ENCODE measurements around the gene WDR75.
"Not testable (repeated sequence)": the region's sequence is repeated elsewhere in the genome, so short reads cannot be mapped to it uniquely, and the experiment has no call there.

Gene WDR75

GRCh38 chr2:189444322-189444721 lies 3.0 kb downstream of the WDR75 start:
- no peak overlapping the region for H3K4me3 ChIP-seq (ENCODE audit: low read depth, low read length)
- H3K36me3 ChIP-seq (ENCODE audit: control insufficient read depth, insufficient read depth, low read length), result no peaks in the 10 kb centered on the region
- no peaks in the 10 kb centered on the region for H3K4me1 ChIP-seq (ENCODE audit: control insufficient read depth, insufficient read depth, low read length)
- H3K9ac ChIP-seq (ENCODE audit: low read depth, low read length), result no peak overlapping the region
- no peaks in the 10 kb centered on the region for H3K27me3 ChIP-seq (ENCODE audit: control insufficient read depth, insufficient read depth, low read length)
- H3K9me3 ChIP-seq (ENCODE audit: control insufficient read depth, insufficient read depth, low read length), result no peaks in the 10 kb centered on the region

GRCh38 chr2:189446780-189447179 lies 5.5 kb downstream of the WDR75 start:
- H3K4me3 ChIP-seq (ENCODE audit: low read depth, low read length), result no peak overlapping the region
- no peaks in the 10 kb centered on the region for H3K9me3 ChIP-seq (ENCODE audit: control insufficient read depth, insufficient read depth, low read length)
- H3K27me3 ChIP-seq (ENCODE audit: control insufficient read depth, insufficient read depth, low read length), result no peaks in the 10 kb centered on the region
- no peaks in the 10 kb centered on the region for H3K4me1 ChIP-seq (ENCODE audit: control insufficient read depth, insufficient read depth, low read length)
- H3K9ac ChIP-seq (ENCODE audit: low read depth, low read length), result no peak overlapping the region
- H3K36me3 ChIP-seq (ENCODE audit: control insufficient read depth, insufficient read depth, low read length), result peaks cover 4% of the 10 kb centered on the region

- Histone ChIP-seq H3K36me3 (ENCODE audit: control insufficient read depth, insufficient read depth, low read length) (peaks cover 22% of the 10 kb centered on the region), H3K27me3 (ENCODE audit: control insufficient read depth, insufficient read depth, low read length) (no peaks in the 10 kb centered on the region), H3K4me1 (ENCODE audit: control insufficient read depth, insufficient read depth, low read length) (no peaks in the 10 kb centered on the region), H3K9me3 (ENCODE audit: control insufficient read depth, insufficient read depth, low read length) (no peaks in the 10 kb centered on the region), H3K9ac (ENCODE audit: low read depth, low read length) (no peak overlapping the region), H3K4me3 (ENCODE audit: low read depth, low read length) (no peak overlapping the region)
Observed at GRCh38 chr2:189454009-189454408, 12.7 kb downstream of the WDR75 start.

GRCh38 chr2:189465076-189465475 lies 23.8 kb downstream of the WDR75 start:
- Histone ChIP-seq H3K36me3 (ENCODE audit: control insufficient read depth, insufficient read depth, low read length) (peaks cover 23% of the 10 kb centered on the region), H3K9me3 (ENCODE audit: control insufficient read depth, insufficient read depth, low read length) (no peaks in the 10 kb centered on the region)

GRCh38 chr2:189465478-189465877 lies 24.2 kb downstream of the WDR75 start:
- no peak overlapping the region for H3K4me3 ChIP-seq (ENCODE audit: low read depth, low read length)
- H3K4me1 ChIP-seq (ENCODE audit: control insufficient read depth, insufficient read depth, low read length), result no peaks in the 10 kb centered on the region
- no peaks in the 10 kb centered on the region for H3K27me3 ChIP-seq (ENCODE audit: control insufficient read depth, insufficient read depth, low read length)
- peaks cover 21% of the 10 kb centered on the region for H3K36me3 ChIP-seq (ENCODE audit: control insufficient read depth, insufficient read depth, low read length)
- H3K9me3 ChIP-seq (ENCODE audit: control insufficient read depth, insufficient read depth, low read length), result no peaks in the 10 kb centered on the region
- H3K9ac ChIP-seq (ENCODE audit: low read depth, low read length), result no peak overlapping the region

More at GRCh38 chr2:189465076-189465475, 23.8 kb downstream of the WDR75 start:
- Histone ChIP-seq H3K4me1 (ENCODE audit: control insufficient read depth, insufficient read depth, low read length) (no peaks in the 10 kb centered on the region), H3K4me3 (ENCODE audit: low read depth, low read length) (no peak overlapping the region), H3K9ac (ENCODE audit: low read depth, low read length) (no peak overlapping the region), H3K27me3 (ENCODE audit: control insufficient read depth, insufficient read depth, low read length) (no peaks in the 10 kb centered on the region)

- Histone ChIP-seq H3K9me3 (ENCODE audit: control insufficient read depth, insufficient read depth, low read length) (no peaks in the 10 kb centered on the region), H3K4me1 (ENCODE audit: control insufficient read depth, insufficient read depth, low read length) (no peaks in the 10 kb centered on the region), H3K27me3 (ENCODE audit: control insufficient read depth, insufficient read depth, low read length) (no peaks in the 10 kb centered on the region), H3K4me3 (ENCODE audit: low read depth, low read length) (no peak overlapping the region), H3K36me3 (ENCODE audit: control insufficient read depth, insufficient read depth, low read length) (peaks cover 20% of the 10 kb centered on the region), H3K9ac (ENCODE audit: low read depth, low read length) (no peak overlapping the region)
Observed at GRCh38 chr2:189466046-189466445, 24.8 kb downstream of the WDR75 start.

- no peaks in the 10 kb centered on the region for H3K27me3 ChIP-seq (ENCODE audit: control insufficient read depth, insufficient read depth, low read length)
- H3K36me3 ChIP-seq (ENCODE audit: control insufficient read depth, insufficient read depth, low read length), result peaks cover 18% of the 10 kb centered on the region
- no peak overlapping the region for H3K9ac ChIP-seq (ENCODE audit: low read depth, low read length)
- H3K4me1 ChIP-seq (ENCODE audit: control insufficient read depth, insufficient read depth, low read length), result no peaks in the 10 kb centered on the region
- H3K4me3 ChIP-seq (ENCODE audit: low read depth, low read length), result no peak overlapping the region
- H3K9me3 ChIP-seq (ENCODE audit: control insufficient read depth, insufficient read depth, low read length), result no peaks in the 10 kb centered on the region
Observed at GRCh38 chr2:189466656-189467055, 25.4 kb downstream of the WDR75 start.

GRCh38 chr2:189467160-189467559 lies 25.9 kb downstream of the WDR75 start:
- Histone ChIP-seq H3K36me3 (ENCODE audit: control insufficient read depth, insufficient read depth, low read length) (peaks cover 19% of the 10 kb centered on the region), H3K27me3 (ENCODE audit: control insufficient read depth, insufficient read depth, low read length) (no peaks in the 10 kb centered on the region), H3K9me3 (ENCODE audit: control insufficient read depth, insufficient read depth, low read length) (no peaks in the 10 kb centered on the region), H3K4me1 (ENCODE audit: control insufficient read depth, insufficient read depth, low read length) (no peaks in the 10 kb centered on the region), H3K9ac (ENCODE audit: low read depth, low read length) (no peak overlapping the region), H3K4me3 (ENCODE audit: low read depth, low read length) (no peak overlapping the region)

- Histone ChIP-seq H3K36me3 (ENCODE audit: control insufficient read depth, insufficient read depth, low read length) (peaks cover 19% of the 10 kb centered on the region), H3K4me1 (ENCODE audit: control insufficient read depth, insufficient read depth, low read length) (no peaks in the 10 kb centered on the region), H3K9me3 (ENCODE audit: control insufficient read depth, insufficient read depth, low read length) (no peaks in the 10 kb centered on the region), H3K9ac (ENCODE audit: low read depth, low read length) (no peak overlapping the region), H3K4me3 (ENCODE audit: low read depth, low read length) (no peak overlapping the region), H3K27me3 (ENCODE audit: control insufficient read depth, insufficient read depth, low read length) (no peaks in the 10 kb centered on the region)
Observed at GRCh38 chr2:189467593-189467992, 26.3 kb downstream of the WDR75 start.

GRCh38 chr2:189474526-189474925 lies 33.3 kb downstream of the WDR75 start:
- Histone ChIP-seq H3K9ac (ENCODE audit: low read depth, low read length) (no peak overlapping the region), H3K36me3 (ENCODE audit: control insufficient read depth, insufficient read depth, low read length) (peaks cover 10% of the 10 kb centered on the region), H3K27me3 (ENCODE audit: control insufficient read depth, insufficient read depth, low read length) (no peaks in the 10 kb centered on the region), H3K4me1 (ENCODE audit: control insufficient read depth, insufficient read depth, low read length) (no peaks in the 10 kb centered on the region), H3K9me3 (ENCODE audit: control insufficient read depth, insufficient read depth, low read length) (no peaks in the 10 kb centered on the region), H3K4me3 (ENCODE audit: low read depth, low read length) (no peak overlapping the region)

GRCh38 chr2:189477756-189478155 lies 36.5 kb downstream of the WDR75 start:
- H3K9me3 ChIP-seq (ENCODE audit: control insufficient read depth, insufficient read depth, low read length), result no peaks in the 10 kb centered on the region
- no peak overlapping the region for H3K4me3 ChIP-seq (ENCODE audit: low read depth, low read length)

GRCh38 chr2:189478289-189478688 lies 37.0 kb downstream of the WDR75 start:
- H3K4me3 ChIP-seq (ENCODE audit: low read depth, low read length); H3K36me3 ChIP-seq (ENCODE audit: control insufficient read depth, insufficient read depth, low read length): not testable (repeated sequence)

More at GRCh38 chr2:189477756-189478155, 36.5 kb downstream of the WDR75 start:
- Histone ChIP-seq H3K9ac (ENCODE audit: low read depth, low read length) (no peak overlapping the region), H3K36me3 (ENCODE audit: control insufficient read depth, insufficient read depth, low read length) (no peaks in the 10 kb centered on the region), H3K4me1 (ENCODE audit: control insufficient read depth, insufficient read depth, low read length) (no peaks in the 10 kb centered on the region), H3K27me3 (ENCODE audit: control insufficient read depth, insufficient read depth, low read length) (no peaks in the 10 kb centered on the region)

GRCh38 chr2:189481071-189481470 lies 39.8 kb downstream of the WDR75 start:
- Histone ChIP-seq H3K4me1 (ENCODE audit: control insufficient read depth, insufficient read depth, low read length) (no peaks in the 10 kb centered on the region), H3K9ac (ENCODE audit: low read depth, low read length) (no peak overlapping the region), H3K9me3 (ENCODE audit: control insufficient read depth, insufficient read depth, low read length) (no peaks in the 10 kb centered on the region), H3K36me3 (ENCODE audit: control insufficient read depth, insufficient read depth, low read length) (no peaks in the 10 kb centered on the region), H3K27me3 (ENCODE audit: control insufficient read depth, insufficient read depth, low read length) (no peaks in the 10 kb centered on the region), H3K4me3 (ENCODE audit: low read depth, low read length) (no peak overlapping the region)

More at GRCh38 chr2:189478289-189478688, 37.0 kb downstream of the WDR75 start:
- not testable (repeated sequence) for H3K4me1 ChIP-seq (ENCODE audit: control insufficient read depth, insufficient read depth, low read length); H3K27me3 ChIP-seq (ENCODE audit: control insufficient read depth, insufficient read depth, low read length); H3K9me3 ChIP-seq (ENCODE audit: control insufficient read depth, insufficient read depth, low read length); H3K9ac ChIP-seq (ENCODE audit: low read depth, low read length)
